OCI-M2 (cell line): ENCODE data around the gene ITGB1.
"Not testable (repeated sequence)": the region's sequence is repeated elsewhere in the genome, so short reads cannot be mapped to it uniquely, and the experiment has no call there.

Experiments used
- DNase-seq: peaks from one replicate; lab custom pipeline; 2025; ENCODE audit not compliant: unreplicated experiment; lab: John Stamatoyannopoulos, UW

Gene ITGB1

GRCh38 chr10:32958085-32959005 lies at the start of gene ITGB1:
Gene ITGB1, minus strand, starts transcription at chr10:32958230. Its CDS starts 22,672 bp downstream, at chr10:32935558.
- peak; percentile 49 for DNase-seq

GRCh38 chr10:33006342-33006887 lies 48.4 kb upstream of the ITGB1 start:
- no peak for DNase-seq

- DNase-seq, result no peak
Observed at GRCh38 chr10:33005322-33006301, 47.6 kb upstream of the ITGB1 start.

GRCh38 chr10:33001908-33002492 lies 44.0 kb upstream of the ITGB1 start:
- DNase-seq, result no peak

- DNase-seq, result not testable (repeated sequence)
Observed at GRCh38 chr10:32998060-32998581, 40.1 kb upstream of the ITGB1 start.

GRCh38 chr10:32995751-32996150 lies 37.7 kb upstream of the ITGB1 start:
- no peak for DNase-seq

- DNase-seq, result no peak
Observed at GRCh38 chr10:32995066-32995622, 37.1 kb upstream of the ITGB1 start.

- DNase-seq, result not testable (repeated sequence)
Observed at GRCh38 chr10:32994632-32995031, 36.6 kb upstream of the ITGB1 start.

- not testable (repeated sequence) for DNase-seq
Observed at GRCh38 chr10:32992310-32992709, 34.3 kb upstream of the ITGB1 start.

- no peak for DNase-seq
Observed at GRCh38 chr10:32990811-32991210, 32.8 kb upstream of the ITGB1 start.

- no peak for DNase-seq
Observed at GRCh38 chr10:32988604-32989003, 30.6 kb upstream of the ITGB1 start.

- no peak for DNase-seq
Observed at GRCh38 chr10:32987172-32987571, 29.1 kb upstream of the ITGB1 start.

GRCh38 chr10:32985775-32986350 lies 27.8 kb upstream of the ITGB1 start:
- no peak for DNase-seq

GRCh38 chr10:32985341-32985764 lies 27.3 kb upstream of the ITGB1 start:
- no peak for DNase-seq

- no peak for DNase-seq
Observed at GRCh38 chr10:32984003-32984600, 26.1 kb upstream of the ITGB1 start.

- no peak for DNase-seq
Observed at GRCh38 chr10:32982911-32983909, 25.2 kb upstream of the ITGB1 start.

GRCh38 chr10:32982293-32982709 lies 24.3 kb upstream of the ITGB1 start:
- no peak for DNase-seq

GRCh38 chr10:32981760-32982159 lies 23.7 kb upstream of the ITGB1 start:
- no peak for DNase-seq
